Cardiac ventricle fibroblast (primary cell): ENCODE data around the gene AMY2B. TPM values are rescaled to one million over a fixed set of nuclear protein-coding genes. Genes with fewer than 3 reads are reported as not detected.

Source experiments
- total RNA-seq: library from RNA; depleted of rRNA; stranded (reverse); fragments of >200 nt; gene quantifications from 2 replicates; pipeline ENCODE4 v1.2.3, GENCODE V29; 2015

AMY2B gene
- 2.4 and 6.4 TPM in 2 replicates for total RNA-seq

GRCh38 chr1:103571289-103571688 is at the start of gene AMY2B:
AMY2B (plus strand) TSS chr1:103571589; CDS start chr1:103571603, 14 bp downstream.

GRCh38 chr1:103525607-103526507 is 45.5 kb upstream of the AMY2B start, which contains the start of gene RNPC3:
RNPC3 (plus strand) TSS chr1:103525699; CDS start chr1:103526071, 372 bp downstream.

GRCh38 chr1:103616994-103617477 is 45.6 kb downstream of the AMY2B start, which contains the start of gene AMY2A:
AMY2A (plus strand) TSS chr1:103617427; CDS start chr1:103617441, 14 bp downstream.

Other genes starting within 250 kb of the AMY2B start
- 6.3 and 9.5 TPM in 2 replicates for gene RNPC3, start 45.9 kb upstream of the AMY2B start, total RNA-seq
- gene AMY2A, start 45.8 kb downstream of the AMY2B start, total RNA-seq, result not detected in 2 replicates
- gene AMY1A, start 84.2 kb downstream of the AMY2B start, total RNA-seq, result not detected in 2 replicates
- gene AMY1B, start 124.6 kb downstream of the AMY2B start, total RNA-seq, result not detected in 2 replicates
- not detected in 2 replicates for gene AMY1C, start 178.3 kb downstream of the AMY2B start, total RNA-seq